C1 segment of cervical spinal cord (tissue), 14 donors: ENCODE measurements around the gene TMEM231.
"Not testable (repeated sequence)": the region's sequence is repeated elsewhere in the genome, so short reads cannot be mapped to it uniquely, and the experiment has no call there.

Experiments used
- DNase-seq, 14 donors: peaks; one replicate each; lab custom pipeline; 2025; lab: John Stamatoyannopoulos, UW

The TMEM231 gene

GRCh38 chr16:75566758-75567255 is 10.8 kb upstream of the TMEM231 start:
- peak in 1 of 14 donors; percentile 54 for DNase-seq

- DNase-seq, result peak; percentile 9 to 89 (median 79)
Observed at GRCh38 chr16:75566040-75566757, 10.1 kb upstream of the TMEM231 start, which contains the start of gene GABARAPL2. Gene GABARAPL2 (plus strand): TSS chr16:75566379. CDS start chr16:75566487, 108 bp downstream.

GRCh38 chr16:75565640-75566039 is 9.6 kb upstream of the TMEM231 start:
- DNase-seq, result no peak

- DNase-seq, result no peak
Observed at GRCh38 chr16:75559564-75560372, 3.7 kb upstream of the TMEM231 start.

GRCh38 chr16:75558846-75559401 is 2.9 kb upstream of the TMEM231 start:
- DNase-seq, result no peak

GRCh38 chr16:75556431-75556950 is 439 bp upstream of the TMEM231 start:
- no peak for DNase-seq

GRCh38 chr16:75555213-75555706 is 792 bp downstream of the TMEM231 start:
- DNase-seq, result peak in 13 of 14 donors; percentile 36 to 87 (median 67)

- no peak for DNase-seq
Observed at GRCh38 chr16:75552951-75553350, 3.1 kb downstream of the TMEM231 start.

GRCh38 chr16:75550211-75550662 is 5.8 kb downstream of the TMEM231 start:
- DNase-seq, result peak in 12 of 14 donors; percentile 13 to 90 (median 60)

- not testable (repeated sequence) for DNase-seq
Observed at GRCh38 chr16:75548456-75548855, 7.6 kb downstream of the TMEM231 start.

- no peak for DNase-seq
Observed at GRCh38 chr16:75546293-75546692, 9.8 kb downstream of the TMEM231 start.

GRCh38 chr16:75545879-75546278 is 10.2 kb downstream of the TMEM231 start:
- DNase-seq, result not testable (repeated sequence)

GRCh38 chr16:75542462-75542861 is 13.6 kb downstream of the TMEM231 start:
- DNase-seq, result not testable (repeated sequence)

GRCh38 chr16:75541236-75541635 is 14.8 kb downstream of the TMEM231 start:
- no peak for DNase-seq

- peak in 8 of 14 donors; percentile 4 to 54 (median 14) for DNase-seq
Observed at GRCh38 chr16:75538882-75539565, 17.0 kb downstream of the TMEM231 start.

- DNase-seq, result no peak
Observed at GRCh38 chr16:75537776-75538175, 18.3 kb downstream of the TMEM231 start.

- DNase-seq, result no peak
Observed at GRCh38 chr16:75535901-75536300, 20.2 kb downstream of the TMEM231 start, which contains the start of gene CHST5. Gene CHST5 (minus strand): TSS chr16:75536108. CDS start chr16:75530384, 5,724 bp downstream.

GRCh38 chr16:75535211-75535843 is 20.7 kb downstream of the TMEM231 start:
- no peak for DNase-seq

- DNase-seq, result no peak
Observed at GRCh38 chr16:75534560-75535205, 21.4 kb downstream of the TMEM231 start.

- no peak for DNase-seq
Observed at GRCh38 chr16:75532791-75533190, 23.3 kb downstream of the TMEM231 start.
